ENCODE measurements around the gene CORO2B. TPM values are rescaled to one million over a fixed set of nuclear protein-coding genes. Genes with fewer than 3 reads are reported as not detected.

Gene CORO2B
- total and polyA plus RNA-seq, 8 donors, result 3.0 to 27.7 (median 21.0) TPM

- intact Hi-C loops (cut with DNase I), result loop anchor here in 1 of 2 donors (10.0 kb wide), 1 partner anchor 142 kb away; no protein-coding TSS in a partner anchor
- ATAC-seq, result no peak
- no peaks in the 10 kb centered on the region for H3K9me3 ChIP-seq
- H3K4me3 ChIP-seq, result no peak overlapping the region
- TF ChIP-seq CTCF (IDR thresholded peaks at IDR 0.05), result no peak
- no peak overlapping the region for H3K27ac ChIP-seq
- DNase-seq, result no peak
- H3K36me3 ChIP-seq, result no peaks in the 10 kb centered on the region
- H3K27me3 ChIP-seq, result no peaks in the 10 kb centered on the region
- peaks cover 0 to 9% of the 10 kb centered on the region in 2 donors for H3K4me1 ChIP-seq
These were observed 153.7 kb downstream of the CORO2B start for GRCh38 chr15:68732451-68732850.

- ATAC-seq (no peak), DNase-seq (no peak)
- H3K4me3 ChIP-seq, result no peak overlapping the region
- H3K4me1 ChIP-seq, result peaks cover 0 to 9% of the 10 kb centered on the region in 2 donors
- H3K27me3 ChIP-seq, result no peaks in the 10 kb centered on the region
- H3K9me3 ChIP-seq, result no peaks in the 10 kb centered on the region
- no peaks in the 10 kb centered on the region for H3K36me3 ChIP-seq
- intact Hi-C loops (cut with DNase I), result loop anchor here in 1 of 2 donors (10.0 kb wide), 1 partner anchor 141 kb away; no protein-coding TSS in a partner anchor
- H3K27ac ChIP-seq, result no peak overlapping the region
- TF ChIP-seq CTCF (IDR thresholded peaks at IDR 0.05), result no peak
These were observed 154.9 kb downstream of the CORO2B start for GRCh38 chr15:68733666-68734065.

- no peak for TF ChIP-seq CTCF (IDR thresholded peaks at IDR 0.05)
- Histone ChIP-seq H3K27me3 (no peaks in the 10 kb centered on the region), H3K9me3 (no peaks in the 10 kb centered on the region), H3K36me3 (no peaks in the 10 kb centered on the region), H3K4me1 (peaks cover 0 to 9% of the 10 kb centered on the region in 2 donors), H3K4me3 (no peak overlapping the region), H3K27ac (no peak overlapping the region)
- no peak for DNase-seq
- no peak for ATAC-seq
- intact Hi-C loops (cut with DNase I), result loop anchor here in 1 of 2 donors (10.0 kb wide), 1 partner anchor 140 kb away; no protein-coding TSS in a partner anchor
These were observed 155.6 kb downstream of the CORO2B start for GRCh38 chr15:68734352-68734751.

GRCh38 chr15:68734881-68735280 is 156.1 kb downstream of the CORO2B start:
- no peak for ATAC-seq
- H3K4me3 ChIP-seq, result no peak overlapping the region
- H3K36me3 ChIP-seq, result no peaks in the 10 kb centered on the region
- intact Hi-C loops (cut with DNase I), result loop anchor here in 1 of 2 donors (10.0 kb wide), 1 partner anchor 140 kb away; no protein-coding TSS in a partner anchor
- DNase-seq, result no peak
- H3K27me3 ChIP-seq, result no peaks in the 10 kb centered on the region
- H3K27ac ChIP-seq, result no peak overlapping the region
- H3K4me1 ChIP-seq, result peaks cover 0 to 9% of the 10 kb centered on the region in 2 donors
- no peak for TF ChIP-seq CTCF (IDR thresholded peaks at IDR 0.05)
- H3K9me3 ChIP-seq, result no peaks in the 10 kb centered on the region

- Histone ChIP-seq H3K27me3 (no peaks in the 10 kb centered on the region), H3K4me3 (no peak overlapping the region), H3K4me1 (peaks cover 0 to 2% of the 10 kb centered on the region in 2 donors), H3K9me3 (no peaks in the 10 kb centered on the region), H3K36me3 (no peaks in the 10 kb centered on the region), H3K27ac (no peak overlapping the region)
- no peak for TF ChIP-seq CTCF (IDR thresholded peaks at IDR 0.05)
- DNase-seq (no peak), ATAC-seq (no peak)
- intact Hi-C loops (cut with DNase I), result loop anchor here in 1 of 2 donors (10.0 kb wide), 1 partner anchor 139 kb away; no protein-coding TSS in a partner anchor
These were observed 156.8 kb downstream of the CORO2B start for GRCh38 chr15:68735610-68736009.
